Glomerular endothelial cell (primary cell): ENCODE measurements around the gene ARHGDIA. TPM values are rescaled to one million over a fixed set of nuclear protein-coding genes. Genes with fewer than 3 reads are reported as not detected.

ENCODE experiments used
- DNase-seq: peaks from one replicate; pipeline ENCODE4 v3.0.0-alpha.2; 2011; ENCODE audit warnings: low read depth, low spot score; ENCODE audit errors: extremely low read depth
- total RNA-seq: library from RNA; depleted of rRNA; stranded (reverse); fragments of >200 nt; gene quantifications from 2 replicates; pipeline ENCODE4 v1.2.3, GENCODE V29; 2015

ARHGDIA gene
- total RNA-seq, 1 donor from 2014 or later, result 442 TPM

DNA sequence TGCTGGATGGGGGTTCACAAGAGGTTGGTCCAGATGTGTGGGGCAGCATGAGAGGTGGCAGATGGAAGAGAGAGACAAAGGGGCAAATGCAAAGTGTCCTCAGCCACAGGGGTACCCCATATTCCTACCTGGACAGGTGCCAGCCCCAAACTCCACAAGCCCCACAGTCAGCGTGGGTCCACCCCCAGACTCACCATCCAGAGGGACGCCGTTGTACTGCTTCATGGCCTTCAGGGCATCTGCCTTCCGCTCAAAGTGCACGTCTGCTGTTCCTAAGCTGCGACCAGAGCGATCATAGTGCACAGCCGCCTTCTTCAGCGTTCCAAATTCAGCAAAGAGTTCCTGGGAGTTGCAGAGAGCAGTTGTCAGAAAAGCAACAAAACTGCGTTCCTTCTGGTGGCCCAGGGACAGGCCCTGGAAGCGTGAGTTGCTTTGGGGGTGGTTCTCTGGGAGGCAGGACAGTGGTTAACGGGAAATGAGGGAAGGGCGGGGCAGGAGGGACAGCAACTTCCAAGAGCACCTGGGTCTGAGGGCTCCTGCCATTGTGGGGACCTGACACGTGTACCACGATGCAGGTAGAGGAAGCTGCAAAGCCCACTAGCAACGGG is 18.0 kb upstream of the ARHGDIA start:
- DNase-seq, result no peak

DNA sequence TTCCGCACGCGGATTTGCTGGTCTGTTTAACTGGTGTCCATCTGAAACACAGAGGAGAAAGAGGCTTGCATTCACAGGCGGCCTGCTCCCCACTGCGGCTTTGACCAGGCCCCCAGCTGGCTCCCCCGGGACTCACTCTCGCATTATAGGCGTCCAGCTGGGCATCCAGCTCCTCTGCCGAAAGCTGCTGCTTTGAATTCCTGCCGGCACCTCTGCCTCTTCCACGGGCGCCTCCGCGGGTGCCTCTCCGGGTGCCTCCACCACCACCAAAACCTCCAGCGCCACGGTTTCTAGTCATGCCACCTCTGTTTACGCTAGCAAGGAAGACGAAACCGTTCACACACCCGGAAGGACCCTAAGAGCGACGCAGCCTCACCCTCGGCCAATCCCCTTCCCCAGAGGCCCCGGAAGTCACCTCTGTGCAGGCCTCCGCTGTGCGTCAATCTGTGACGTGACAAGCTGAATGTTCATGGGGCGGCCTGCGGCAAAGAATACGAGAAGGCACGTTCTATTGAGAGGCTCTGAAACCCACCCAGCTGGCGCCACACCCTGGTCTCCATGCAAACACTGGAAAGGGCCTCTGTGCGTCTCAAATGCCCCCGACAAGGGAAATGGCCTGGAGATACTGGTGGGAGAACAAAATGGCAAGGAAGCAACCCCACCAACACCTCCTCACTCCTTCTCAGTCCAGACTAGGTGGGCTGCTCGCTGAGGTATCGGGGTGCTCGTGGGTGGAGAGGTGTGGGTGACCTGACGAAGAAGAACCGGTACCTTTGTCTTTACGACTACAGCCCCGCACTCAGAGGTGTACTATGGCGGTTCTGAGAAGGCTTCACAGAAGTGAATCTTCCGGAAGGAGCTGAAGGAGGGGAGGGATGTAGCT is 17.2 kb upstream of the ARHGDIA start:
- no peak for DNase-seq

DNA sequence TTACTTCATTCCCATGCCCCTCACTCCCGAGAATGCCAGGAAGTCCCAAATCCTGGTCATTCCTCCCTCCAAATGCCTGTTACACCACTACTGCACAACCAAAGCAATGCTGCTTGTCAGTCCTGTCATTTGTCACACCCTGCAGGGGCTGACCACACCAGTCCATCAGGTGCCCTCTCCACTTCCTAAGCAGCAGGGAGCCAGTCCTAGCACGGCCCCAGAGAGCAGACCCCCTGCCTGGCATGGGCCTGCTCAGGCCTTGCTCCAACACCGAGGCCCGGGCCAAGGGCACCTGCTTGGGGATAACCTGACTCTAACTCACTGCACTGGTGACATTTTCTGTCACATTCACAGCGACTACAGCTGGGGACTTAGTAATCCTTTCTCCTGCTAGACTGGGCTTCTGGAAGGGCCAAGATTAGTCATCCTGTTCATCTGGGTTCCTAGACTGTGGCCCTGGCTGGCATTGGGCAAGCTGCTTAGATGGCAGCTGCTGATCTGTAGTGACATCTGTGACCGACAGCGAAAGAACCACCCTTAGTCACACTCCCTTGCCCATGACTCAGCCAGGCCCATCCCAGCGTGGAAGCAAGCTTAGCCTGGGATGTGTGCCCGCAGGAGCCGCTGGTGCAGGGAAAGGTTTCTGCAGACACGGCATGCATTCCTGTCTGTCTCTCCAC is 14.9 kb upstream of the ARHGDIA start:
- DNase-seq, result no peak

DNA sequence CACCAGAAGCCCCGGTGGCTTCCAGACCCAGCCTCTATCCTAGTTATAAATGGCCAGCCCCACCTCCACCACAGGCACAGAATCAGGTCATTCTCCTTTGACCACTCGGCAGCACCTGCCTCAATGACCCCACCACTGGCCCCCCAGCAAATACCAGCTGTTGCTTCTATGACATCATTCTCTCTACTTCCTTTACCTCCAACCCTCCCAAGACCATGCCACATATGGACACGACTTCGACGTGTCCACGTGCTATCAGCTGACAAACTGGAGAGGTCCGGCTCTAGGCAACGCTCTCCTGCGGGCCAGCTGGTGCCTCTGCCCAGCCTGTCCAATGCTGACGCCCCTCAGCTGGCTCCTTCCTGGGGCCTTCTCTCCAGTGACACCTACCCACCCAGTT is 14.3 kb upstream of the ARHGDIA start:
- no peak for DNase-seq

DNA sequence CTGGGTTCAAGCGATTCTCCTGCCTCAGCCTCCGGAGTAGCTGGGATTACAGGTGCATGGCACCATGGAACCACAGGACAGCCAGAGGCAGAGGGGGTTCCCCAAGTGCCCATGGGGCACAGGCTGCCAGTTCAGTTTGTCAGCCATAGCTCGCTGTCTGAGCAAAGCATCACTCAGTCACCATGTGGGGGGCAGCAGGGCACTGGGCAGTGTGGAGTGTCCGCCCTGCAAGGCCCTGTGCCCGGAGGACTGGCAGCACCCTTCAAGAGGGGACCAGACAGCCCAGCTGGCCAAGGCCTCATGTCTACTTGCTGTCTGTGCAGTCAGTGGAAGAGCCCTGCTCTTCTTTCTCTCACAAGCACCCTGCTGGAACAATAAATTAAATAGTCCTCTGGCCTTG is 13.8 kb upstream of the ARHGDIA start:
- no peak for DNase-seq

DNA sequence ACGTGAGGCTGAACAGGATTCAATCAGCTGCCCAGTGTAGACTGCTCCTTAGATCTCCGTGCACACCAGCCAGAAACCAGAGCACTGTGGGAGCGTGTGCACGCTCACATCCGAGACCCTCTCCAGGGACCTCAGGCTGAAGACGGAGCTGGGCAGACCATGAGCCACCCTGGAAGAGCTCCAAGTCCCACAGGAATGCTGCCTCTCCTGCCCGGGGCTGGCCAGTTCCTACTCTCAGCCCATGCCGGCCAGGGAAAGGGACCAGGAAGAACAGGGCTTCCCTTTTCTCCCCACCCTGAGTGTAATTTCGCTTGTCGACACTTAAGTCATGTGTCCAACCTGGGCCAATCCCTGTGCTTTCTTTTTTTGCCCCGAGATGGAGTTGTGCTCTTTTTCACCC is 13.4 kb upstream of the ARHGDIA start:
- no peak for DNase-seq

DNA sequence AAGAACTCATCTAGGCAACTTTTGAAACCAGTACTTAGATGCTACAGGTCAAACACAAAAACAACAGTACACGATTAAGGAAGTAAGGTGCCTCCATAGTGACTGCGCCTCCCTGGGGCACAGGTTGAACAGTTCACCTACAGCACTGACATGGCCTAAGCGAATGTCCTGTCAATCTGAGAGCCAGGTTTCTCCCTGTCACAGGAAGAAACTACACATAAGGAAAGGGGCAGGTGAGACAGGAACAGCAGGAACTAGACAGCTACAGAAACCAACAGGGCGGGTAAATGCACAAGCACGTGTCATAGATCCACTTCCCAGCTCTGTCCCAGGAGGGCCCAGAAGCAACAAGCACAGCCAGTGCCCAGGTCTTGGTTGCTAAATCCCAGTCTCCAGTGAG is 8.0 kb upstream of the ARHGDIA start:
- DNase-seq, result no peak

DNA sequence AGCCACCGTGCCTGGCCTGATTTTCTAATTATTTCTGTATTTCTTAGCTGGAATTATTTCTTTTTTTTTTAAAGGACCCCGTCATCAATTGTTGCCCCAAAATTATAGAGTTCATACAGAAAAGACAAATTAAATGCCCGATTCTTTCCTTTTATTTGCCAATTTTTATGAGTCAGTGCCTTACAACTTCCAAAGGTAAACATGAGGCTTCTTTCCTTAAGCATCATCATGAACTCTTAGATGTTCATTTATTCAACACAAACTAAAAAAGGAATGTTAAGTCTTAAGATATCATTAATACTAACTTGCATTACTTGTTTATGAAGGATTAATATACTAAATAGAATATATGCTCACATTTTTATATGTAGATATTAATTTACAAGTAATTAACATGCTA is 7.2 kb upstream of the ARHGDIA start:
- DNase-seq, result no peak

DNA sequence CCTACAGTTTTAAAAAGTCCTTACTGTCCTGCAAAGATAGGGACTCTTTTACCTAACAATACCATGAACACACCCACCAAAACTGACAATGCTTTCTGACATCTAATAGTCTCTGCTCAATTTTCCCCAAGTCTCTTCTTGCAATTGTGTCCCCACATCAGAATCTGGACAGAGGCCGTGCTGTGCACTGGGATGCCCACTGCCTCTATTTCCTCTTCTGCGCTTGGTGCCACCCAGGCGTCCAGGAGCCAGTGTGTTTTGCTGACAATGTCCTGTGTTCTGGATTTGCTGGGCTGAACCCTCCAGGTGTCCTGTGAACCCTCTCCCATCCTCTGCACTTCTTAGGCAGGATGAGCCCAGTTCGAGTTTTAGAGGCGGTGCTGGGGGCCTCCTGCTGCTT is 6.4 kb upstream of the ARHGDIA start:
- no peak for DNase-seq

DNA sequence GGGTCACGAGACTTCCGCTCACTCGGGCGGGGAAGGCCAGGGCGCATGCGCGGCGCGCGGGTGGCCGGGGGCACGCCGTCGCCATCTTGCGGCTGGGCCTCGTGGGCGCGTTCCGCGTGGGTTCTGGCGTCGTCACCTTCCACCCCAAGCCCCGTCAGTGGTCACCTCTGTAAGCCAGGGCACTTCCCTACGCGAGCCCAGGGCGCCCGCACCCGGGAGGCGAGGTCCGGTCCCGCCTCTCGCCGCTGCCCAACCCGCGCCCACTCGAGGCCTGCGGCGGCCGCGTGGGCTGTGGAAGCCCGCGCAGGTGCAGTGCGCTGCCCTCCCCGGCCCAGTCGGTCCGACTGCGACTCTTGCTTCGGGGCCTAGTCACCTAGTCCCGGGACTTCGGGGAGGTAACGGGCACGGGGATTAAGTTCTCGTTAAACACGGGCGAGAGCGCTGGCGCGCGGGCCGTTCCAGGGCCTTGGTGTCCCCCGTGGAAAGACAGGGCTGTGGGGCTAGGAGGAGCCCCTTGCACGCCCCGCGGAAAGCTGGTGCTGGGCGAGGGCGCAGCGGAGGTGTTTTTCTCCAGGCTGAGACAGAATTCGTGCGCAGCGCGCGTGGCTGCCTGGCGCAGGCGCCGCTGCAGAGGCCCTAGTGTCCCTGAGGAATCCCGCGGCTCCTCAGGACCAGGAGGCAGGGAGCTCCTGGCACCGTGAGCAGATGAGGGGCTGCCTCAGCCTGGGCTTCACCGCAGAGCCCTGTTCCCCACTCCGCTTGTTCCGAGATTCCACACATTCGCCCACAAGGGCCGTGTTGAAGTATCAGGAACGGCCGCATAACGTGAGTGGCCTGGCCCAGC is 472 bp upstream of the ARHGDIA start:
- no peak for DNase-seq

DNA sequence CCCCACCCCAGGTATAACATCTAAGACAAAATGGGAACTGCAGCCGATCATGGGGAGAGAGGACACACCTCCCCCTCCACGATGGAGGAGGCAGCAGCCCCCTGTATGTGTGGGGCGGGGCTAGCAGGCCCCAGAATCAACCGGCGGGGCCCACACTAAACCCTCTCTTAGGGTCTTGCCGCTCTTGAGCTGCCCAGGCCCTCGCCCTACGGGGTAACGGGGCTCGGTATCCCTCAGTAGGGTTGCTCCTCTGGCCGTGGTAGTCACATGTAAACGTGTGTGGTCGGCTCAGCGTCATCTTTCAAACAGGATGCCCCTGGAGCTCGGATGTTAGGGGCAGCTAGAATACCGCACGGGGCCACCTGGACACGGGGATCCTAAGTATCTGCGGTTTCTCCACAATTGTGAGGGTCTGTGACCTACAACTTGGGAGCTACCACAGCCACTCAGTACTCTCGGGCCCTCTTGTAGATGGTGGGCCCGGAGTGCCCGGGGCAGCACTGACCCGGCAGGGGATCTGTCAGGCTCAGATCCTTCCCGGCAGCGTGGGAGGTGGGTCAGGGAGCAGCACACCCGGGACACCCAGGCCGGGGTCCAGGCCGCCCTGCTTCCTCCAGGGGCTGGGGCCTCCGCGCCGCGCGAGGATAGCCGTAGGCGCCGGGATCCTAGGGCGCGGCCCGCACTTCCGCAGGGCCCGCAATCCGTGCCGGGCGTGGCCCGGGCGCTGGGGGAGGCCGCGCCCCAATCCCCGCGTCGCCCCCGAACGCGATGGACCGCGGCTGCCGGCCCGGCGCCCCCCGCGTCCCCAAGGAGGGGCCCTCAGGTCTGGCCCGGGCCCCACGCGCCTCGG is 781 bp downstream of the ARHGDIA start:
- DNase-seq, result no peak

DNA sequence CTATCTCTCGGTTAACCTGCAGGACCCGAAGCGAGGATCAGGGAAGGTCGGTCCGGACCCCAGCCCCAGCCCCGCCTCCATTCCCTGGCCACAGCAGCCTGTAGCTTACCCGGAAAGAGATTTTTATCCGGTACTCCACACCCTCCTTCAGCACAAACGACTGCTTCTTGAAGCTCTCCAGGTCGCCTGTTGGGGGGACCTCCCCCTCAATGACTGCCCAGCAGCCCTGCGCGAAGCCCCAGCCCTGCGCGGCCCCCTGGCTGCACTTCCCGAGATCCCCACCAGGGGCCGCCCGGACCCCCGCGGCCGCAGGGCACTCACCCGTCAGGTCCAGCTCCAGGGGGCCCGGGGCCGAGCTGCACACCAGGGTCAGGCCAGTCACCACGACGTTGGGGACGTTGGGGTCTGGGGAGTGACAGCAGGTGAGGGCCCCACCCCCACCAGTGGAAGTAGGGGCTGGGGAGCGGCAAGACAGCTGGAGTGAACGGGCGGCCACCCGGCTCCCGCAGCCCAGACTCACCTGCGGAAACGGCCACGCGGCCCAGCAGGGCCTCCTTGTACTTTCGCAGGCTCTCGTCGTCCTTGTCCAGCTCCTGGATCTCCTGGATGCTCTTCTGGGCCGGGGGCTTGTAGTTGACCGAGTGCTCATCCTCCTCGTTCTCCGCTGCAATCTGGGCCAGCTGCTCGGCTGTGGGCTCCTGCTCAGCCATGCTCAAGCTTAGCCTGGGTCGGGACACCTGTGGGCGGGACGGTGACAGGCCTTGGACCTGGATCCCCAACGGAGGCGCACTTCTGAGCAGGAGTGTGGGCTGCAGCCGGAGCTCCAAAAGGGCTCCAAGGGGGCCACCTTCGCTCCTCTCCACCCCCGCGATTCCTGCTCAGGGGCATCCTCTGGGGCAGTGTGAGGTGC is 1.7 kb downstream of the ARHGDIA start:
- no peak for DNase-seq

DNA sequence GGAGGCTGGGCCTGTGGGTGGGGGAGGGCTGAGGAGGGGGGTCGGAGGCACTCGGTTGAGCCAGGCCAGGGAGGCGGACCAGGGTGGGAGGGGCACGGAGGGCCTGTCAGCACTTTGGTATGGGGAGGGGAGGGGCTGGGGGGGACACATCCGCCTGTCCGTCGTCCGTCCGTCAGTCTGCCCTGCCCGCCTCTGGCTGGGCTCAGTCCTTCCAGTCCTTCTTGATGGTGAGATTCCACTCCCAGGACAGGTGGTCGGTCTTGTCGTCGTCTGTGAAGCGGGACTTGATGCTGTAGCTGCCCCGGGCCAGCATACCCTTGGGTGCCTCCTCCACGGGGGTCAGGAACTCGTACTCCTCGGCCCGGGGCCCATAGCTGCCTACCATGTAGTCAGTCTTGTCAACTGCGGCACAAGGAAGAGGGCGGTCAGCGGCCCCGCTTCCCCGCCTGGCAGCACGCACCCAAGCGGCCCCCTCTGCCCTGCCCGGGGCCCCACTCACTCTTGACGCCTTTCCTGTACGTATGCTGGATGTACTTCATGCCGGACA is 2.4 kb downstream of the ARHGDIA start:
- no peak for DNase-seq

DNA sequence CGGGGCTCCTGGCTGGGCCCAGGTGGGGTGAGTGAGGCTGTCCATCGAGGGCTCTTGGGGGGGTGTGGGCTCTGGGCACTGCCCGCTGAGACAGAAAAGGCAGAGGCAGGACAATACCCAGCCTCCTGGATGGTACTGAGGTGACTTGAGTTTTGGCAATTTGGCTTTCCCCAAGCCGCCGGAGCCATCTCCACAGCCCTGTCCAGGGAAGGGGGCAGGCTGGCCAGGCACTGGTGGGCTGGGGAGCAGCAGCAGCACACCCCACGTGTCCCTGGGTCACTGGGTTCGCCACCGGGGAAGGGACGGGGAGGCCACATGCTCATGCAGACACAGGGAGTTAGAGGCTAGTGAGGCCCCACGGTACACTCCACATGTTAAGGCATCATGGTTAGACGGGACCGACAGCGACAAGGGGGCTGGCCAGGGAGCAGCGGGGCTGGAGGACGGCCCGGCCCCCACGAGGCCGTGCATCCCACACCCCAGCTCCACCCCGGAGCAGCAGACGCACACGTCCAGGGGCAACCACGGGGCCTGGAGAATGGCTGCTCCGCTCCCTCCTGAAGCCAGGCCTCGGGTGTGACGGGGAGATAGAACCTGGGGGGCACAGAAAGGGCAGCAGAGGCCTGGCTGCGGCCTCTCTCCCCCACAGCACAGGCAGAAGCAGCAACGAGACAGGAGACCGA is 3.0 kb downstream of the ARHGDIA start:
- no peak for DNase-seq

DNA sequence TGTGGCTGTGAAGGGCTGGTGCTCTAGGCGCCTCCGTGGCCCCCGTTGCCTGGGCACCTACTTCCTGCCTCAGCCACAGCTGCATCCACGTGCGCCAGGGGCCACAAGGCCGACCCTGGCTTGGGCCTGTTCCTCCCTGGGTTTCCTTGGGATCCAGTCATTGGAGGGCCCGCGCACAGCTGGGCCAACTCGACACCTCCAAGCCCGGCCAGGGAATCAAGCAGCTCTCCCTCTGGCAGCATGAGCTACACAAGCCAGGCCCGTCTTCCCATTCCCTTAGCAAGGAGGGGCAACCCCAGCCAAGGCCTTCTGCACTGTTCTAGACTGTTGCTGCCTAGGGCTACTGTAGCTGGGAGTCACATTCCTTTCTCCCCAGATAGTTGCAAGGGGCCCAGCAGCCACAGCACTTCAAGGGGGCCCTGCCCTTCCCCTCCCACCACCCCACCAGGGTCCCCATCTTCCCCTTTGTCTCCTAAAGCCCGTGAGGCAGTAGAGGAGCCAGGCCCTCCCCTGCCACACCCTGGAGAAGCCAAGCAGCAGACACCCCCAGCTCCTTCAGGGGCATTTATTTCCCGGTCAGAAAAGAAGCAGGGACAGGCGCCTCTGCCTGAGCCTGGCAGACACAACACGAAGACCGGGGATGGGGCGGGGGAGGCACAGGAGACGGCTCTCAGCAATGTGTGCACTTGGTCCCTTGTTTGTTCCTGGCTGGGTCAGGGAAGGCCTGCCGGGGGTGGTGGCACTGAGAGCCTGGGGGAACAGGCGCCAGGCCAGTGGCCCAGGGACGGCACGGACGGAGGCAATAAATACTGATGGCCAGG is 3.8 kb downstream of the ARHGDIA start:
- no peak for DNase-seq

DNA sequence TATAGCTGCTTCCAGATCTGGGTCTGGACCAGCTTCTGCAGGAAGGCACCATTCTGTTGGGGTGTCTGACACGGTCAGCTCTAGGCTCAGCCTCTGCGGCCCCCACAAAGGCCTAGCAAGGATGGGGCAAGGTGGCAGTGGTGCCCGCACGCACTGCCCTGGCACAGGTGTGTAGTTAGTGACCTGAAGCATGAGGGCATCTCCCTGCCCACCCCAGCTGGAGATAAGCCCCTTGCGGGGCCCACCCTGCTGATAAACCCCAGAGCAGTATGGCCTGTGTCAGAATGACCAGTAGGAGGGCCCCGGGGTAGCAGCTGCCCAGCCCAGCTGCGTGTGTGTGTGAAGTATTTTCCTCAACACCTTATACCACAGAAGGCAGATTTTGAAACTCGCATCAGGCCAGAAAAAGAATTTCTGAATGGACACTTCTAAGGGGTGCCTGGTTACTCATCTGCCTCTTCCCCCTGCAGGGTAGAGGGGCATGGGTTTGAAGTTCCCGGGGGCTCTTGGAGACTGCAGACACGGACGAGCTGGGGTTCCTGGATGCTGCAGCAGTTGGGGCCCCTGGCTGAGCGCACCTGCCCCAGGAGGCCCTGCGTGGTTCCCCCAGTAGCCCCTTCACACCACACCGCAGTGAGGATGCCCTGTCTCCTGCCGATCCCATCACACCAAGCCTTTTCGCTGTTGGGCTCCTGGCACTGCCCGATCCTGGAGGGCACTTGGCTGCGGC is 4.5 kb downstream of the ARHGDIA start:
- no peak for DNase-seq
